NCI-H2227 (cell line): Measurements from ENCODE around the gene EBPL.
"Not testable (repeated sequence)": the region's sequence is repeated elsewhere in the genome, so short reads cannot be mapped to it uniquely, and the experiment has no call there.

ENCODE experiments used
- DNase-seq: peaks from one replicate; lab custom pipeline; 2025; ENCODE audit not compliant: unreplicated experiment; lab: John Stamatoyannopoulos, UW

The EBPL gene

DNA sequence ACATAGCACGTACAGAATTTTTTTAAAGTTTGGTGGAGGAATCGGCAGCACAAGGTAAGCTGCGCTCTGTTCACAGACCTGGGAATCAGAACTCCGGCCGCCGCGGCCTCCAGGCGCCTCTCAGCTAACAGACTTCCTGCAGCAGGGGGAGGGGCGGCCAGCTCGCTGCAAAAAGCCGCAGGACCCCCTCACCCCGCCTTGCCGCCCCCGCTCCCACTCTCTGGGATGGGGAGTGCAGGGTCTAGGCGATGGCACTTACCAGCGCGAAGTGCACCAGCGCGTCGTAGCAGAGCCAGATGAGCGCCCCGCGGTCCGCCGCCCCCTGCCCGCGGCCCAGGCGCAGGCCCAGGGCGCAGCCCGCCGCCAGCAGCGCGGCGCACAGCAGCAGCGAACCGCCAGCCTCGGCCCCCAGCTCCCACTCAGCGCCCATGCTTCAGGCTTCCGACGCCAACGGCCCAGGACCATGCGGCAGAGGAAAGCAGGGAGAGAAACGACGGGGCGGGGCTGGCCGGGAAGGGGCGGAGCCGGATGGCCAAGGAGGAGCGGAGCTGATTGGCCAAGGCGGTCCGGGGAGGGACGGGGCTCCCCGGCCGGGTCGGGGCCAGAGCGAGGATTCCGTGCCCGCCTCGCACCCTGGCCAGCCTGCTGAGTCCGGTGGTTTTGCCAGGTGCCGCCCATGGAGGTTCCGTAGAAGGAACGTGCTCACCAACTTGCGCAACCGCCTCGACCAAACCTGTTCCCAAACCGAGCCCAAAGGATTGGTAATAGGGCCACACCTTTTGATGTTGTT lies at the start of gene EBPL:
Gene EBPL (minus strand): TSS at position 492 of the 790 bp plus-strand sequence. CDS start 62 bp downstream, at position 430.
- DNase-seq = peak; percentile 93

DNA sequence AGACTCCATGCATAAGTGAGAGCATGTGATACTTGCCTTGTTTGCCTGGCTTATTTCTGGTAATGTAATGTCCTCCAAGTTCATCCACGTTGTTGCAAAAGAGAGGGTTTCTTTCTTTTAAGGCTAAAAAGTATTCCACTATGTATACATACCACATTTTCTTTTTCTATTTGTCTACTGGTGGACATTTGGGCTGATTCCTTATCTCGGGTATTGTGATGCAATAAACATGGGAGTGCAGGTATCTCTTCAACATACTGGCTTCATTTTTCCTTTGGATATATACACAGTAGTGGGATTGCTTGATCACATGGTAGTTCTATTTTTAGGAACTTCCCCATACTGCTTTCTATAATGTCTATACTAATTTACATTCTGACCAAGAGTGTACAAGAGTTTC lies 49.6 kb upstream of the EBPL start:
- DNase-seq = no peak

DNA sequence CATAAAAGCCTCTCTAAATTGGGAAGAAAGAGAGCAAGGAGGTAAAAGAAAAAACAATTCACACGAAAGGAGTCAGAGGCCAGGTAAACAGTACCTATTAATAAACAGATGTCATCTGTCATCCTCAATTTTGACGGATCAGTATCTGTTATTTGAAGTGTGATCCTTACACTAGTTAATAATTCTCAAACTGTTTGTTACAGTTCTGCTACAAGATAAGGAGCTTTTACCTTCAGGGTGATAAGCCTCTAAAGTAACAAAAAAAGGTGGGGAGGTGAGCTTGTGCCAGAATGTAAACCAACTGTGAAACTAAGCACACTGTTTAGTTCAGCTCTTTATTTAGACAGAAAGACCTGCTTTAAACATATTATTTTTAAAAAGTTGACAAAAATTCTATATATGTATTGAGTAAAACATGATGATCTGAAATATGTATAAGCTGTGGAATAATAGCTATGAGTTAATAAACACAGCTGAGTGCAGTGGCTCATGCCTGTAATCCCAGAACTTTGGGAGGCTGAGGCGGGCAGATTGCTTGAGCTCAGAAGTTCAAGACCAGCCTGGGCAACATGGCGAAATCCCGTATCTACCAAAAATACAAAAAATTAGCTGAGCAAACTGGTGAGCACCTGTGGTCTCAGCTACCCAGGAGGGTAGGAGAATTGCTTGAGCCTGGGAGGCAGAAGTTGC lies 48.4 kb upstream of the EBPL start:
- DNase-seq = no peak

DNA sequence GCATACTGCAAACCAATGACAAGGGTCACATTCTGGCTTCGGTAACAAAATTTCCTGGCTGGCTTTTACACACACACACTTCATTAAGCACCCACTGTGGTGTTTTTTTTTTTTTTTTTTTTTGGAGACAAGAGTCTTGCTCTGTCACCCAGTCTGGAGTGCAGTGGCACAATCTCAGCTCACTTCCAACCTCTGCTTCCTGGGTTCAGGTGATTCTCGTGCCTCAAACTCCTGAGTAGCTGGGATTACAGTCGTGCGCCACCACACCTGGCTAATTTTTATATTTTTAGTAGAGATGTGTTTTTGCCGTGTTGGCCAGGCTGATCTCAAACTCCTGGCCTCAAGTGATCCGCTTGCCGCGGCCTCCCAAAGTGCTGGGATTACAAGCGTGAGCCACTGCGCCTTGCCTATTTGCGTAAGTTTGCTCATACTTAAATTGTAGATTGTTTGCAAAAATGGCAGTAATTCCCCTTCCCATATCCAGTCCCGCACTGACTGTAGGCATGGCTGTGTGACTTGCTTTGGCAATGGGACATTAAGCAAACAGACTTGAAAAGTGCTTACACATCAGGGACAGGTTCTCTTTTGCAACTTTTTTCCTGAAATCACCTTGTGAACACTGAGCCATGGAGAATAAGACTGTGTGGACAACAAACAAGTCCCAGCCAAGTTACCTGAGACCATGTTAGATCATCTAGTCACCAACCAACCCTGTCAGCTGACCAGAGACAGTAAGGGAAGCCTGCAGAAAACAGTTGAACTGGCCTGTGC lies 42.1 kb upstream of the EBPL start:
- DNase-seq = no peak

DNA sequence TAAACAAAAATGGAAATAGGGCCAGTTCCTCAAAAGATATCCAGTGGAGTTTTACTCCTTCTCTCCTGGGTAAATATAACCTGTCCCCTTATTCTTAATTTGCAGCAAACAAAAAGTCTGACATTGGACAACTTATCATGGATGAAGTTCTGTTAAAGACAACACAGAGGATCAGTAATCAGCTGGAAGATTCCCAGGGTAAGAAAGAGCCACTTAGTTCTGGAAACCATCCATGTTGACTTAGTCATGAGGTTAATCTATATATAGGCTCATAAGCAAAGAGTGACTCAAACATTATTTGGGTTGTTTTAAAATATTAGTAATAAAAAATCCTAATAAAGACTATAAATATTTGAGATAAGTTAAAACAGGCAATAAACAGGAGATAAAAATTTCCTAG lies 40.5 kb upstream of the EBPL start:
- DNase-seq = no peak

DNA sequence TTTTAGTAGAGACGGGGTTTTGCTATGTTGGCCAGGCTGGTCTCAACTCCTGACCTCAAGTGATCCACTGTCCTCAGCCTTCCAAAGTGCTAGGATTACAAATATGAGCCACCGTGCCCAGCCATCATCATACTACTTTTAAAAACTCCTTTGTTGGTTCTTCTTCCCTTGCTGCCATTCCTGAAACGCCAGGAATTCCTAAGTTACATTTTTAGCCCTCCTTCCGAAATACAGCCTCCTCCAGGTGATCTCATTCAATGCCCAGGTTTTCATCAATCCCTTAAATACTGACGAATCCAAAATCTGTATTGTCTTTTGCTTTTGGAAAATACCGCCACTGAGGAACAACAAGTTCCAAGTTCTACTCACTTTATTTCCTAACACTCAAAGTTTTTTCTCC lies 25.3 kb upstream of the EBPL start:
- no peak for DNase-seq

DNA sequence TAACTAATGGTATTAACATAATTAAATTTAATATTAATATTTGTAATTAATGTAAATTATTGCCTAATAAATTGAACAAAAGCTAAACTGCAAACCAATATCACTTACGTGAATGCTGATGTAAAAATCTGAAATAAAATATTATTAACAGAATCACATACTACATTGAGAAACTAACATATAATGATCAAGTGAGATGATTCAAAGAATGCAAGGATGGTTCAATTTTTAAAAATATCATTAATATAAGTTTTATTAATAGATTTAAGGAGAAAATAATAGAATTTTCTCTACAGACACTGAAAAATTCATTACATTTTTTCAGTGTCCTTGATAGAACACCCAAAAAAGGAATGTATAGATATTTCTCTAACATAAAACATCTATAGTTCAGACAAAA lies 23.5 kb upstream of the EBPL start:
- no peak for DNase-seq

DNA sequence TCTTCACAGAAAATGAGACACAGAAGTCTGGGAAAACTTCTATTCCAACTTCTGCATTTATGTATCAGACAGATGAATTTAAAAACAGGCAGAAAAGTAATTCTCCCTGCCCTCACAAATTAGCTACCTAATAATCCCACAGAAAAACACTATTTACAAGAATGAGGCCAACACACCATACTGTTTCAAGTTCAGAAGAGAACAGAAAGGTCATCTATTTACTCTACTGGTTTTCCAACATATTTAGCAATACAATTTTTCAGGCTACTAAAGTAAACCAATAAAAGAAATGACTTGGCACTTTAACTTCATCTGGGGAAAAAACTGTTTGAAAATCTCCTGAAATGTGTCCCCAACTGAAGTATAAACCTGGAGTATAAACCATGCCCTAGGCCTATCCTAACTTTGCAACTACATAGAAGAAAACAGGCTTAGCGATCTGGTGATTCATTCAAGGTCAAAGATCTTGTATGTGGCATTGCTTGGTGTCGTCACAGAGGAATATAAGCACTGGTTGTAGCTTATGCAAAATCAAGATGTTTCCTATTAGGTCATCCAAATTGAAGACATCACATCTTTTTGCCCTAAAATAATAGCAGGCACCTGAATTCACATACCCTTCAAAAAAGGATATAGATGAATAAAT lies 20.1 kb upstream of the EBPL start:
- no peak for DNase-seq

DNA sequence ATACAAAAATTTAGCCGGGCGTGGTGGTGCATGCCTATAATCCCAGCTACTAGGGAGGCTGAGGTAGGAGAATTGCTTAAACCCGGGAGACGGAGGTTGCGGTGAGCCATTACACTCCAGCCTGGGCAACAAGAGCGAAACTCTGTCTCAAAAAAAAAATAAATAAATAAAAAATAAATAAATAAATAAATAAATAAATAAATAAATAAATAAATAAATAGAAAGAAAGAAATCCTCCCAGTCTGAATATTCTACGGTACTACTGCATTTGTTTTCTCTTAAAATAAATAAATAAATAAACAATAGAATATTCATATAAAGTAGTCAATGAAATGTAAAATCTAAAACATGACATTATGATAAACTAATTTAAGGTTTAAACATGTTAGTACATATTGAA lies 13.0 kb upstream of the EBPL start:
- not testable (repeated sequence) for DNase-seq

DNA sequence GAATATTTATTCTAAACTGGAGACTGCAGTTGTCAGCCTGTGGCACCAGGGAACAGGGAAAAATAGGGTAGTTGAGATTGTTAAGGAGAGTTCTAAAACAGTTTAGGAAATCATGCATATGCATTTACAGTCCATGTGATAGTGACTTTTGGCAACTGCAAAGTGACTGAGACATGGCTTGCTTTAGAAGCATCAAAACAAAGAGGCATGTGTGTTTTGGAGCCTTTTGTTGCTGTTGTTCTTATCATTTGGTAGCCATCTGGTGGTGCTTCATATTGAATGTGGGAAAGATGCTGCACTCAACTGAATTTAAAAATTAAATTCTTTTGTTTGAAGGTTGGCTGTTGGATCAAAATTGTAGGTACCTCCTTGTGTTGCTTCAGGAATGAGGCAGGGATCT lies 10.2 kb upstream of the EBPL start:
- DNase-seq = no peak

DNA sequence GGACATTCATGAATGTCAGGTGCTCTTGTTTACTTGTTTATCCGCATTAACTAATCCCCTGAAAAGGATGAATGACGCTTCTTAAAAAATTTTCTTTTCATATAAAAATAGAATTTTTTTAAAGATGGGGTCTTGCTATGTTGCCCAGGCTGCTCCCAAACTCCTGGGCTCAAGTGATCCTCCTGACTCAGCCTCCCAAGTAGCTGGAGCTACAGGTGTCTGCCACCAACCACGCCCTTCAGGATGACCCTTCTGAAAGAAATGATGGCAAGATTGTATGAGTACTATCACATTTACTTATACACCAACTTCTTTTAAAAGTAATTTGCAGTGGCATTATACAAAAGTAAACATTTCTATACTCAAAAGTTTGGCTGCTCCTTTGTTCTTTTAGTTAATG lies 6.2 kb upstream of the EBPL start:
- DNase-seq = no peak

DNA sequence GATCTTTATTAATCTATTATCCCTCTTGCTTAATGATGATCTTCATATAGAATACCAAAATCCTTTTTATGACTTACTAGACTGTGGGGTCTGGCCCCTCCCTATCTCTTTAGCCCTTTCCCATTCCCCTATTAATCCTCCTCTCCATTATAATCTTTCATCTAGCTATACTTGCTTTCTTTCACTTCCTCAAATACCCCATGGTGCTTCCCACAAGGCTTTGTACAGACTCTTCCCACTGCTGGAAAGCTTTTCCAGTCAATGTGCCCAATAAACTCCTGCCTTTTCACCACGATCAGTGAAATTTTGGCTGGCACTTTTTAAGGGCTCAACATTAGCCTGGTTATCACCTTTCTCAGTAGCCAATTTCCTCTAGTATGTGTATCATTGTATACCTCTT lies 3.2 kb upstream of the EBPL start:
- DNase-seq = no peak

DNA sequence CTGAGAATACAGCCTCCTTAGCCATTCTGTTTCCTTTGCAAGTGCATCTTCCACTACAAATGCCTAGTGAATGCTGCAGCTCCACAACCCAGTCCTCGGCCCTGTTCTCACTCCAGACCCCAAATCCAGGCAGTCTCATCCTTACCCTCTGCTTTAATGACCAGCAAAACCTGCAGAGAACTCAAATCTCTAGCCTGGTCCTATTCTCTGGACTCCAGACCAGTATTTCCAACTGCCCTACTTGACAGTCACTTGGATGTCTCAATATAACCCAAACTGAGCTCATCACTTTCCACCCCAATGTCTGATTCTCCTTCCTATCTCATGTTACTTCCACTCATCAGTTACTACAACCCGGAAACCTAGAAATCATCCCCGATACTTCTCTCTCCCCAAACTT lies 2.6 kb upstream of the EBPL start:
- no peak for DNase-seq

DNA sequence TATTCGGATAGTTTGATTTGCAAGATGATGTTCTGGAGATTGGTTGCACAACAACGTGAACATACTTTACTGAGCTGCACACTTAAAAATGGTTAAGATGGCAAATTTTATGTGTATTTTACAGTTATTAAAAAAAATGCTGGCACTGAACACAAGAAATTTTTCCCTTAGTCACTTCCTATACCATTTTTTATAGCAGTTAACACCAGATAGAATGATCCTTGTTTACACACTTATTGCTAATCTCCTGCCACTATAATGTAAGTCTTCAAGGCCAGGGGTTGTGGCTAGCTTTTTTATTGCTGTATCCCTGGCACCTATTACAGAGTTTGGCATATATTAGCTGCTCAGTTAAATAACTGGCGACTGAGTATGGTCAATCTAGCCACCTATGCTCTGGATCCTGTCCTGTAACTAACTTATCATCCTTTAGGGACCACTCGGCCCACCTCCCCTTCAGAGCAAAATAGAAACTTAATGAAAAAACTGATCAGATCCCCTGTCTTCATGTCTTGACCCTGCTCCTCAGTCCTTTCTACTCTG lies 2.0 kb upstream of the EBPL start:
- no peak for DNase-seq

DNA sequence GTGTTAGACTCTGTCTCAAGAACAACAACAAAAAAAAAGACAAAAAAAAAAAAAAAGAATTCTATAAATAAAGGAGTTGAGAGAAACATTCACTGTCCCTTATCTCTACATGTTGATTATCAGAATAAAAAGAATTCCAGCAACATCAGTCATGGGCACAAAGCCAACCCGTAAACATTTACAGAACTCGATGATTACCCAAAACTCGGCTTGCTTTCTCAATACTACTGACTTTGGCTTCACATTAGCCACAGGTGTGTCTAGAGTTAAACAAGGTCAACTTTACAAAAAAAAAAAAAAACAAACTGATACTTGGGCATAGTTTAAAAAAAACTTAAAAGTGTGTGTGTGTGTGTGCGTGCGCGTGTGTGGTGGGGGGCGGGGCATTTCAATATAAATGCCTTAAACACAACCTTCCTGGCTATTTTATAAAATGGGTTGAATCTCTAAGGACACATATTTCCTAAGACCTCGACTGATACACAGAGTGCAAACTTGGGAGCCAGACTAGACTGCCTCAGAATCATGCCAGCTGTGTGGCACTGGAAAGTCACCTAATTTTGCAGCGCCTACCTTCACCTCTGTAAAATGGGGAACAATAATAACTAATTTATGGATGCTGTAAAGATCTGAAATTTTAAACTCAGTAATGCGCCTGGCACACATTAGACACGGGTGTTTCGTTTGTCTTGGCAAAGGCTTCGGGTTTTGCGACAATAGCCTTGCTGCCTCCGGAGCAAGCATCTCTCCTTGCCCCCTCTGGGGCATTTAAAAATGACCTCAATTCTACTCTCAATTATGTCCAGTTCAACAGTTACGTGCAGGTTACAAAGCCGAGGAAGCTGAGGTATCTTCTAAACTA lies 922 bp downstream of the EBPL start:
- no peak for DNase-seq

DNA sequence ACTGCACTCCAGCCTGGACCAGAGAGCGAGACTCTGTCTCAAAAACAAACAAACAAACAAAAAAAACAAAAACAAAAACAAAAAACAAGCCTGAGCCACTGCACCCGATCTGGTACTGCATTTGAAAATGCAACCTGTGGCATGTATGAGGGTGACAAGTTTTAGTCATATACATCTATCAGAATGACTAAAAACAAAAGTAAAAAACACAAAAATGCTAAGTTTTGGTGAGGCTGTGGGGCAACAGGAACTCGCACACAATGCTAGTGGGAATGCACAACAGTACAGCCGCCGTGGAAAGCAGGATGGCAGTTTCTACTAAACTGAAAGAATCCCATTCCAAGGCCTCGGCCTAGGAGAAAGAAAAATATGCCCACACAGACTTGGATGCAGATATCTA lies 7.8 kb downstream of the EBPL start:
- DNase-seq = no peak

DNA sequence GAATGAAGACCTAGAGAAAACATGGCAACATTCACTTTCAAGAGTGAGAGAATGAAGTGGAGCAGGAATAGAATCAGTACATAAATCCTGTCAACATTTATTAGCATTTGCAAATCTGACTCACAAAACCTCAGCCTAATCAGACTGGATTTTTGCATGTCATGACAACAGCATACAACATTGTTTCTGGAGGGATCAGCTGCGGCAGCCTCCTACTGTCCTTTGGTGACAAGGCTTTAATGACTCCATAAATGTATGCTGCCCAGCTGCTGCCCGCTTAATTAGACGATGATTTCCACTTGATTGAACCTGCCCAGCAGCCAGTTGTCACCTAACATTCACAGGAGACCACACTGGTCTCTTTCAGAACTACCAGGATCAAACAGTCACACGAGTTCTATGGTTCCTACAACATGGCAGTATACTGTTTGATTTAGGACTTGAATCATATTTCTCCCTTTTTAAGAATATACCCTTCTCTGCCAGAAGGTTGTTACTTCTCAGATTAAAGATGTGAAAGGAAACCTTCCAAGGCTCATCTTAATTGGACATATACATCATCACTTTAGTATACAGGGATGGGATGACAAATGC lies 9.3 kb downstream of the EBPL start:
- DNase-seq = peak; percentile 11

DNA sequence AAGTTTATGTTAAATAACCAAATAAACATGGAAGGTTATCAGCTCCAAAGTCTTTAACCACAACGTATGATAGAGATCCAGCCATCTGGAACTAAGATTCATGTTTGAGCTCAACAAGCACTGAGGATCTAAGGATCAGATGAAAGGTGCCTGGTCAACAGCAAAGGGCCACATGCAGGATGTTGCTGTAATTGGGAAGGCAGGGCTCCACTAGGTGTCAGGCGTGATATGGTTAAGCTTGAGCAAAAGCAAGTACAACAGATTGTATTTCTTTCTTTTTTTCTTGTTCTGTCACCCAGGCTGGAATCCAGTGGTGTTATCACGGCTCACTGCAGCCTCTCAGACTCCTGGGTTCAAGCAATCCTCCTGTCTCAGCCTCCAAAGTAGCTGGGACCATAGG lies 12.0 kb downstream of the EBPL start:
- DNase-seq = no peak

DNA sequence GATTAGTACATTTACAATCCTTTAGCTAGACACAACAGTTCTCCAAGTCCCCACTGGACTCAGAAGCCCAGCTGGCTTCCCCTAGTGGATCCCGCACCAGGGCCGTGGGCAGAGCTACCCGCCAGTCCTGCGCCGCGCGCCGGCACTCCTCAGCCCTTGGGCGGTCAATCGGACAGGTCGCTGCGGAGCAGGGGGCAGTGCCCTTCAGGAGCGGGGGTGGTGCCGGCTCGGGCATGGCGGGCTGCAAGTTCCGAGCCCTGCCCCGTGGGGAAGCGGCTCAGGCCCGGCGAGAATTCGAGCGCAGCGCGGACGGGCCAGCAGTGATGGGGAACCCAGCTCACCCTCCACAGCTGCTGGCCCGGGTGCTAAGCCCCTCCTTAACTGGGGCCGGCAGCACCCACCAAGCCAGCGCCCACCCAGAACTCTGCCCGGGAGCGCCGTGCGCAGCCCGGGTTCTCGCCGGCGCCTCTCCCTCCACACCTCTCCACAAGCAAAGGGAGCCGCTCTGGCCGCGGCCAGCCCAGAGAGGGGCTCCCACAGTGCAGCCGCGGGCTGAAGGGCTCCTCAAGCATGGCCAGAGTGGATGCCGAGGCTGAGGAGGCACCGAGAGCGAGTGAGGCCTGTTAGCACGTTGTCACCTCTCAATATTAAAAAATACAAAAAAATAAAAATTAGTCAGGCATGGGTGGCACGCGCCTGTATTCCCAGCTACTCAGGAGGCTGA lies 12.9 kb downstream of the EBPL start:
- DNase-seq = no peak
